GM23338 (cell line): Measurements from ENCODE around the gene C11orf42. TPM values are rescaled to one million over a fixed set of nuclear protein-coding genes. Genes with fewer than 3 reads are reported as not detected.

Experiments used
- ATAC-seq: fragments of 200-7000 bp; cut with Tn5 transposase; 3 replicates; pipeline ENCODE4 v1.9.1; 2020
- DNase-seq: peaks from one replicate; pipeline ENCODE4 v3.0.0-alpha.2; 2015; ENCODE audit warnings: low spot score
- H2AFZ ChIP-seq: fragments of 200-600 bp; sonication (generic); 2 replicates; pipeline ENCODE4 v1.8.0; 2016; ENCODE audit warnings: antibody characterized with exemption, mild to moderate bottlenecking, moderate library complexity
- H3F3A ChIP-seq: fragments of 200-600 bp; sonication (generic); replicated peaks from 2 replicates; pipeline ENCODE4 v1.8.0; 2017; ENCODE audit warnings: antibody characterized with exemption, mixed run types, low read depth
- H3K27ac ChIP-seq: fragments of 200-600 bp; sonication (generic); 2 replicates; pipeline ENCODE4 v1.6.1; 2016; ENCODE audit warnings: low read depth
- H3K27me3 ChIP-seq: fragments of 200-600 bp; sonication (generic); 2 replicates; pipeline ENCODE4 v1.8.0; 2016; ENCODE audit warnings: mild to moderate bottlenecking, mixed run types, moderate library complexity; ENCODE audit not compliant: insufficient read depth
- H3K36me3 ChIP-seq: fragments of 200-600 bp; sonication (generic); 2 replicates; pipeline ENCODE4 v1.8.0; 2016; ENCODE audit warnings: mild to moderate bottlenecking; ENCODE audit not compliant: insufficient read depth
- H3K4me1 ChIP-seq: fragments of 200-600 bp; sonication (generic); 2 replicates; pipeline ENCODE4 v1.8.0; 2016; ENCODE audit warnings: mild to moderate bottlenecking, moderate library complexity; ENCODE audit not compliant: insufficient read depth
- H3K4me2 ChIP-seq: fragments of 200-600 bp; sonication (generic); 2 replicates; pipeline ENCODE4 v1.7.1; 2017; ENCODE audit warnings: mixed run types
- H3K4me3 ChIP-seq: fragments of 200-600 bp; sonication (generic); 2 replicates; pipeline ENCODE4 v1.6.1; 2016; ENCODE audit warnings: mixed run types
- H3K79me2 ChIP-seq: fragments of 200-600 bp; sonication (generic); replicated peaks from 2 replicates; pipeline ENCODE4 v1.8.0; 2017; ENCODE audit warnings: mild to moderate bottlenecking; ENCODE audit not compliant: insufficient read depth
- H3K9me2 ChIP-seq: fragments of 200-600 bp; sonication (generic); 2 replicates; pipeline ENCODE4 v1.8.0; 2017; ENCODE audit not compliant: insufficient read depth
- H4K20me1 ChIP-seq: fragments of 200-600 bp; sonication (generic); replicated peaks from 2 replicates; pipeline ENCODE4 v1.8.0; 2017; ENCODE audit warnings: mild to moderate bottlenecking; ENCODE audit not compliant: insufficient read depth
- H3K27ac Mint-ChIP-seq: 2 replicates; pipeline ENCODE4 v1.8.0; 2020; ENCODE audit warnings: inconsistent platforms, mild to moderate bottlenecking, moderate library complexity, mixed read lengths
- H3K27me3 Mint-ChIP-seq: 3 replicates; pipeline ENCODE4 v1.8.0; 2022; ENCODE audit warnings: low read depth, mild to moderate bottlenecking, moderate library complexity, mixed read lengths, inconsistent platforms; ENCODE audit not compliant: insufficient read depth, poor library complexity
- H3K36me3 Mint-ChIP-seq: 3 replicates; pipeline ENCODE4 v1.8.0; 2021; ENCODE audit warnings: low read depth, mild to moderate bottlenecking, inconsistent platforms, moderate library complexity, mixed read lengths
- H3K4me1 Mint-ChIP-seq: 3 replicates; pipeline ENCODE4 v1.8.0; 2020; ENCODE audit warnings: mild to moderate bottlenecking, inconsistent platforms, mixed read lengths
- H3K4me3 Mint-ChIP-seq: 3 replicates; pipeline ENCODE4 v1.8.0; 2021; ENCODE audit warnings: moderate library complexity, mild to moderate bottlenecking, inconsistent platforms, mixed read lengths
- H3K9me3 Mint-ChIP-seq: 3 replicates; pipeline ENCODE4 v1.8.0; 2020; ENCODE audit warnings: moderate library complexity, mild to moderate bottlenecking, inconsistent platforms, mixed read lengths
- CTCF ChIP-seq, 2 experiments: fragments of 200-600 bp in 1 of 2; sonication (generic) in 1 of 2; conservative IDR thresholded peaks; 2 replicates each; pipeline versions ENCODE4 v1.5.1 to v1.6.1; 2016 to 2017; ENCODE audit warnings: antibody characterized with exemption in 2 of 2, low read depth in 2 of 2, mild to moderate bottlenecking in 2 of 2, moderate library complexity in 1 of 2
- ETS1 ChIP-seq: IDR thresholded peaks from 2 replicates; pipeline ENCODE4 v1.6.1; 2016; ENCODE audit warnings: antibody characterized with exemption
- EZH2 ChIP-seq: fragments of 200-600 bp; sonication (generic); IDR thresholded peaks from one replicate; pipeline ENCODE4 v1.8.0; 2017; ENCODE audit warnings: antibody characterized with exemption, mild to moderate bottlenecking, low read depth; ENCODE audit not compliant: unreplicated experiment
- JUNB ChIP-seq: IDR thresholded peaks from one replicate; pipeline ENCODE4 v1.6.1; 2016; ENCODE audit warnings: antibody characterized with exemption; ENCODE audit not compliant: unreplicated experiment
- NANOG ChIP-seq: IDR thresholded peaks from 2 replicates; pipeline ENCODE4 v1.6.1; 2016; ENCODE audit warnings: antibody characterized with exemption, borderline replicate concordance
- polyA plus RNA-seq: library from polyadenylated mRNA; unstranded; fragments of >200 nt; fragmentation: Nextera tagmentation; extraction: Ambion mirVana; gene quantifications from 2 replicates; pipeline ENCODE4 v1.2.1, GENCODE V29; 2016
- total RNA-seq: library from RNA; depleted of rRNA; stranded (reverse); fragments of >200 nt; shearing (Covaris generic); gene quantifications from 2 replicates; pipeline ENCODE4 v1.2.3, GENCODE V29; 2014
- TF ChIP-seq, protein P1 (sequence below): IDR thresholded peaks from one replicate; pipeline ENCODE4 v1.6.1; 2018; ENCODE audit warnings: antibody characterized with exemption; ENCODE audit not compliant: unreplicated experiment
- TF ChIP-seq, protein P2 (sequence below): fragments of 250-450 bp; sonication (Bioruptor Pico); IDR thresholded peaks from 2 replicates; pipeline ENCODE4 v1.5.0; 2020; ENCODE audit warnings: mild to moderate bottlenecking, moderate library complexity

The C11orf42 gene
- total and polyA plus RNA-seq, 2 experiments from 2014 or later = not detected

GRCh38 chr11:6251120-6251733 lies 45.9 kb downstream of the C11orf42 start:
- no peaks in the 10 kb centered on the region for H3K36me3 Mint-ChIP-seq
- Histone ChIP-seq H3K27ac (no peak overlapping the region), H3K9me2 (no peaks in the 10 kb centered on the region), H3K4me2 (no peak overlapping the region), H3K27me3 (peaks cover 17% of the 10 kb centered on the region), H3K4me3 (no peak overlapping the region), H3K4me1 (0 out of 2 replicates have a peak, but pooled peaks cover 3% of the 10 kb centered on the region), H2AFZ (peak overlapping the region; percentile 34; the same call in 1 of the 2 replicates), H4K20me1 (no peaks in the 10 kb centered on the region), H3F3A (no peaks in the 10 kb centered on the region), H3K79me2 (no peaks in the 10 kb centered on the region), H3K36me3 (no peaks in the 10 kb centered on the region)
- no peak overlapping the region for H3K27ac Mint-ChIP-seq
- ATAC-seq (peak; percentile 99), DNase-seq (peak; percentile 90)
- H3K4me3 Mint-ChIP-seq = no peak overlapping the region
- peaks cover 7% of the 10 kb centered on the region; the same call in 2 of the 3 replicates for H3K4me1 Mint-ChIP-seq
- no peaks in the 10 kb centered on the region; the same call in 2 of the 3 replicates for H3K9me3 Mint-ChIP-seq
- H3K27me3 Mint-ChIP-seq = no peaks in the 10 kb centered on the region
- TF ChIP-seq NANOG (no peak), CTCF (conservative IDR thresholded peaks at IDR 0.05; ENCODE audit: low read depth in 2 of 2) (peak; percentile 89 to 91)

DNA sequence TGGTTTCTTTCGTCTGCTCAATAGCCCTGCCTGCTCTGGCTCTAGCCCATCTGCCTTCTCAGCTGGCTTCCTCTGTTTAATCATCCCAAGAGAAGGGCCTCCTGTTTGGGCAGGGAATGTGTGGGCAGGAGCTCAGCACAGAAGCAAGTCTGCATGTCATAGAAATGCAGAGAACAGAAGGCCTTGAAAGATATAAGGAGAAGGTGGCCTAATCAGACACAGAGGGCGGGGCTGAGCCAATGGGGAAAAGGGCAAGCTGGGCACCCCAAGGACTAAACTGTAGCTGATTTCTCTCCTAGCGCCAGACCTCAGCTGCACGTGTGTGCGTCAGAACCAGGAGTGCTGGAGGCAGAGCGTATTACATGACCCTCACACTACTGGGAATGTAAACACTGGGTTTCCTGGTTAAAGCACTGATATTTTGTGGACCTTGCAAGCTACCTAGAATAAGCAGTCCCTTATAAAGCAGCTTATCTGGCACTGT lies 46.7 kb downstream of the C11orf42 start:
- Histone ChIP-seq H3K27me3 (peaks cover 25% of the 10 kb centered on the region), H2AFZ (peak overlapping the region; percentile 34; the same call in 1 of the 2 replicates), H3K9me2 (no peaks in the 10 kb centered on the region), H3K27ac (no peak overlapping the region), H3K4me2 (no peak overlapping the region), H3K4me3 (no peak overlapping the region), H3K36me3 (no peaks in the 10 kb centered on the region), H3F3A (no peaks in the 10 kb centered on the region), H3K79me2 (no peaks in the 10 kb centered on the region), H3K4me1 (0 out of 2 replicates have a peak, but pooled peaks cover 3% of the 10 kb centered on the region), H4K20me1 (no peaks in the 10 kb centered on the region)
- Mint-ChIP-seq H3K36me3 (no peaks in the 10 kb centered on the region), H3K4me3 (no peak overlapping the region), H3K27me3 (no peaks in the 10 kb centered on the region), H3K9me3 (no peaks in the 10 kb centered on the region; the same call in 2 of the 3 replicates), H3K4me1 (peaks cover 7% of the 10 kb centered on the region; the same call in 2 of the 3 replicates), H3K27ac (no peak overlapping the region)
- DNase-seq (no peak), ATAC-seq (peak; percentile 19)
- TF ChIP-seq JUNB = no peak
- TF ChIP-seq NANOG = no peak
- TF ChIP-seq, protein P1, sequence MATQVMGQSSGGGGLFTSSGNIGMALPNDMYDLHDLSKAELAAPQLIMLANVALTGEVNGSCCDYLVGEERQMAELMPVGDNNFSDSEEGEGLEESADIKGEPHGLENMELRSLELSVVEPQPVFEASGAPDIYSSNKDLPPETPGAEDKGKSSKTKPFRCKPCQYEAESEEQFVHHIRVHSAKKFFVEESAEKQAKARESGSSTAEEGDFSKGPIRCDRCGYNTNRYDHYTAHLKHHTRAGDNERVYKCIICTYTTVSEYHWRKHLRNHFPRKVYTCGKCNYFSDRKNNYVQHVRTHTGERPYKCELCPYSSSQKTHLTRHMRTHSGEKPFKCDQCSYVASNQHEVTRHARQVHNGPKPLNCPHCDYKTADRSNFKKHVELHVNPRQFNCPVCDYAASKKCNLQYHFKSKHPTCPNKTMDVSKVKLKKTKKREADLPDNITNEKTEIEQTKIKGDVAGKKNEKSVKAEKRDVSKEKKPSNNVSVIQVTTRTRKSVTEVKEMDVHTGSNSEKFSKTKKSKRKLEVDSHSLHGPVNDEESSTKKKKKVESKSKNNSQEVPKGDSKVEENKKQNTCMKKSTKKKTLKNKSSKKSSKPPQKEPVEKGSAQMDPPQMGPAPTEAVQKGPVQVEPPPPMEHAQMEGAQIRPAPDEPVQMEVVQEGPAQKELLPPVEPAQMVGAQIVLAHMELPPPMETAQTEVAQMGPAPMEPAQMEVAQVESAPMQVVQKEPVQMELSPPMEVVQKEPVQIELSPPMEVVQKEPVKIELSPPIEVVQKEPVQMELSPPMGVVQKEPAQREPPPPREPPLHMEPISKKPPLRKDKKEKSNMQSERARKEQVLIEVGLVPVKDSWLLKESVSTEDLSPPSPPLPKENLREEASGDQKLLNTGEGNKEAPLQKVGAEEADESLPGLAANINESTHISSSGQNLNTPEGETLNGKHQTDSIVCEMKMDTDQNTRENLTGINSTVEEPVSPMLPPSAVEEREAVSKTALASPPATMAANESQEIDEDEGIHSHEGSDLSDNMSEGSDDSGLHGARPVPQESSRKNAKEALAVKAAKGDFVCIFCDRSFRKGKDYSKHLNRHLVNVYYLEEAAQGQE = no peak
- TF ChIP-seq, protein P2, sequence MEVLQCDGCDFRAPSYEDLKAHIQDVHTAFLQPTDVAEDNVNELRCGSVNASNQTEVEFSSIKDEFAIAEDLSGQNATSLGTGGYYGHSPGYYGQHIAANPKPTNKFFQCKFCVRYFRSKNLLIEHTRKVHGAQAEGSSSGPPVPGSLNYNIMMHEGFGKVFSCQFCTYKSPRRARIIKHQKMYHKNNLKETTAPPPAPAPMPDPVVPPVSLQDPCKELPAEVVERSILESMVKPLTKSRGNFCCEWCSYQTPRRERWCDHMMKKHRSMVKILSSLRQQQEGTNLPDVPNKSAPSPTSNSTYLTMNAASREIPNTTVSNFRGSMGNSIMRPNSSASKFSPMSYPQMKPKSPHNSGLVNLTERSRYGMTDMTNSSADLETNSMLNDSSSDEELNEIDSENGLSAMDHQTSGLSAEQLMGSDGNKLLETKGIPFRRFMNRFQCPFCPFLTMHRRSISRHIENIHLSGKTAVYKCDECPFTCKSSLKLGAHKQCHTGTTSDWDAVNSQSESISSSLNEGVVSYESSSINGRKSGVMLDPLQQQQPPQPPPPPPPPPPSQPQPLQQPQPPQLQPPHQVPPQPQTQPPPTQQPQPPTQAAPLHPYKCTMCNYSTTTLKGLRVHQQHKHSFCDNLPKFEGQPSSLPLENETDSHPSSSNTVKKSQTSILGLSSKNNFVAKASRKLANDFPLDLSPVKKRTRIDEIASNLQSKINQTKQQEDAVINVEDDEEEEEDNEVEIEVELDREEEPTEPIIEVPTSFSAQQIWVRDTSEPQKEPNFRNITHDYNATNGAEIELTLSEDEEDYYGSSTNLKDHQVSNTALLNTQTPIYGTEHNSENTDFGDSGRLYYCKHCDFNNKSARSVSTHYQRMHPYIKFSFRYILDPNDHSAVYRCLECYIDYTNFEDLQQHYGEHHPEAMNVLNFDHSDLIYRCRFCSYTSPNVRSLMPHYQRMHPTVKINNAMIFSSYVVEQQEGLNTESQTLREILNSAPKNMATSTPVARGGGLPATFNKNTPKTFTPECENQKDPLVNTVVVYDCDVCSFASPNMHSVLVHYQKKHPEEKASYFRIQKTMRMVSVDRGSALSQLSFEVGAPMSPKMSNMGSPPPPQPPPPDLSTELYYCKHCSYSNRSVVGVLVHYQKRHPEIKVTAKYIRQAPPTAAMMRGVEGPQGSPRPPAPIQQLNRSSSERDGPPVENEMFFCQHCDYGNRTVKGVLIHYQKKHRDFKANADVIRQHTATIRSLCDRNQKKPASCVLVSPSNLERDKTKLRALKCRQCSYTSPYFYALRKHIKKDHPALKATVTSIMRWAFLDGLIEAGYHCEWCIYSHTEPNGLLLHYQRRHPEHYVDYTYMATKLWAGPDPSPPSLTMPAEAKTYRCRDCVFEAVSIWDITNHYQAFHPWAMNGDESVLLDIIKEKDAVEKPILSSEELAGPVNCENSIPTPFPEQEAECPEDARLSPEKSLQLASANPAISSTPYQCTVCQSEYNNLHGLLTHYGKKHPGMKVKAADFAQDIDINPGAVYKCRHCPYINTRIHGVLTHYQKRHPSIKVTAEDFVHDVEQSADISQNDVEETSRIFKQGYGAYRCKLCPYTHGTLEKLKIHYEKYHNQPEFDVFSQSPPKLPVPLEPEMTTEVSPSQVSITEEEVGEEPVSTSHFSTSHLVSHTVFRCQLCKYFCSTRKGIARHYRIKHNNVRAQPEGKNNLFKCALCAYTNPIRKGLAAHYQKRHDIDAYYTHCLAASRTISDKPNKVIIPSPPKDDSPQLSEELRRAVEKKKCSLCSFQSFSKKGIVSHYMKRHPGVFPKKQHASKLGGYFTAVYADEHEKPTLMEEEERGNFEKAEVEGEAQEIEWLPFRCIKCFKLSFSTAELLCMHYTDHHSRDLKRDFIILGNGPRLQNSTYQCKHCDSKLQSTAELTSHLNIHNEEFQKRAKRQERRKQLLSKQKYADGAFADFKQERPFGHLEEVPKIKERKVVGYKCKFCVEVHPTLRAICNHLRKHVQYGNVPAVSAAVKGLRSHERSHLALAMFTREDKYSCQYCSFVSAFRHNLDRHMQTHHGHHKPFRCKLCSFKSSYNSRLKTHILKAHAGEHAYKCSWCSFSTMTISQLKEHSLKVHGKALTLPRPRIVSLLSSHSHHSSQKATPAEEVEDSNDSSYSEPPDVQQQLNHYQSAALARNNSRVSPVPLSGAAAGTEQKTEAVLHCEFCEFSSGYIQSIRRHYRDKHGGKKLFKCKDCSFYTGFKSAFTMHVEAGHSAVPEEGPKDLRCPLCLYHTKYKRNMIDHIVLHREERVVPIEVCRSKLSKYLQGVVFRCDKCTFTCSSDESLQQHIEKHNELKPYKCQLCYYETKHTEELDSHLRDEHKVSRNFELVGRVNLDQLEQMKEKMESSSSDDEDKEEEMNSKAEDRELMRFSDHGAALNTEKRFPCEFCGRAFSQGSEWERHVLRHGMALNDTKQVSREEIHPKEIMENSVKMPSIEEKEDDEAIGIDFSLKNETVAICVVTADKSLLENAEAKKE = no peak
- TF ChIP-seq EZH2 = no peak
- no peak for TF ChIP-seq ETS1
